Activated naive CD4-positive, alpha-beta T cell treated with anti-CD3 and anti-CD28 coated beads, Interleukin-2, amount 50 U/mL, for 16 hours (primary cell): ENCODE measurements around the gene CHRM4.

Experiments
- DNase-seq: peaks from one replicate; pipeline ENCODE4 v3.0.0-alpha.2; 2020

Gene CHRM4

GRCh38 chr11:46391578-46392420, at the start of gene CHRM4:
TSS of gene CHRM4 (minus strand) at chr11:46391776. CDS start at chr11:46386557, 5,219 bp downstream.
- no peak for DNase-seq

- DNase-seq, result no peak
Measured at GRCh38 chr11:46438211-46438610, 46.6 kb upstream of the CHRM4 start.

GRCh38 chr11:46437122-46437689, 45.6 kb upstream of the CHRM4 start:
- DNase-seq, result no peak

DNA sequence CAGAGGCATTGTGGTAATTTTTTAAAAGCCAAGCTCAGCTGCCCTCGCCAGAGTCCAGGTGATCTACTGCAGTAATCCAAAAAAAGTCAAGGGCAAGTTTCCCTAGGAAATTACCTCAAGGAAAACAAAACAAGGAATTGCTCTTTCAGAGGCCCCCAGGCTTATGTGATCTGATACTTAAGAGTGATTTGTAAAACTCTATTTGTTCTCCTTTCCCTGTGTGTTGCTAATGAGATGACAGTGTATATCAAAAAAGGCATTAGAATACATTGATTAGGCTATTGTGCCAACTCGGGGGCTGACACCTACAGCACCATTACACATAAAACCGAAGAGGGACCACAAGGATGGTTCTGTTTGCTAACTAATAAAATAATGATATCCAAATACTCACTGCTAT, 44.5 kb upstream of the CHRM4 start:
- DNase-seq, result no peak

DNA sequence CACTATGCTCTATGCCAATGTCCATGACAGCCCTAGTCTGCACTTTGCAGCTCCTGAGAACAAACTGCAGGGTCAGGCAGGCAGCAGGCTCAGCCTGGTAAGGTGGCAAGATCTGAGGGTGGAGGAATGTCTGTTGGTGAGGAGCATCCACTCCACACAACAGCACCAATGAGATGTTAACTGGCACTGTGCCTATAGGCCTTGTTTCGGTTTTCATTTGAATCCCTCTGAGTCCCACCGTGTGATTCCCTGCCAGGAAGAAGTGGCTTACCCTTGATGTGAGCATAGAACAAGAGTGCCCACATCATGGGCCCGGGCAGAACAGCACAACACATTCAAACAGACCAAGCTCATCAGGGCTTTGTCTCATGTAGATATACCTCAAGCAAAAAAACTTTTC, 44.1 kb upstream of the CHRM4 start:
- DNase-seq, result no peak

- DNase-seq, result no peak
Measured at GRCh38 chr11:46431211-46431610, 39.6 kb upstream of the CHRM4 start.

GRCh38 chr11:46429717-46430116, 38.1 kb upstream of the CHRM4 start:
- DNase-seq, result no peak

GRCh38 chr11:46427364-46427763, 35.8 kb upstream of the CHRM4 start:
- no peak for DNase-seq

DNA sequence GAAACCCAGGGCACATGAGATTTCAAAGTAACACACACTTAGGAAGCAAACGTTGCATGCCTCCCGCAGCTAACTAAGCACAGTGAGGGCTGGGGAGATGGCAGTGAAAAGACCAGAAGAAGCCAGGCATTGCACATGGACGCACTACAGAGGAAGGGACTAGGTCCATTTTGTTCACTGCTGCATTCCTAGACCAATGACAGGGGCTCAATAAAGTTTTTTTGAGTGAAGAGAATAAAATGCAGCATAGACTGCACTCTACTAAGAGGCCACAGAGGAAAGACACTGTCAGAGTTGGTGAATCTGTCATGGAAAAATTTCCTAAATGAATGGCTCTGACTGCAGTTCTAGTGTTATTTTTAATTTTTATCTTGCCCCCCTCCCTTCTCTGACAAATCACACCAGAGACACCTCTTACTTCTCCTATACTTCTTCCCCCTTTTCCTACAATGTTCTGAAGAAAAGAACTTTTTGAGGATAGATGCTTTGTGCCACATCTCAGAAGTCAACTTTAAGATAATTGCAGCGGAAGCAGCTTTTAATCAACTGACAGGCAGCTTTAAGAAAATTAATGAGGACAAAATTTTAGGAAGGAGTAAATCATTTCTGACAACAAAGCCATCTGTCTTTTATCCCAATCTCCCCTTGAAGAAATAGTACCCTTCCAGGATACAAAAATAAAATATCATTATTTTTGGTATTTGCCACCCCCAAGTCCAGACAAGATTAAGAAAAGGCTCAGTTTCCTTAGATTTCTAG, 34.8 kb upstream of the CHRM4 start:
- DNase-seq, result no peak

DNA sequence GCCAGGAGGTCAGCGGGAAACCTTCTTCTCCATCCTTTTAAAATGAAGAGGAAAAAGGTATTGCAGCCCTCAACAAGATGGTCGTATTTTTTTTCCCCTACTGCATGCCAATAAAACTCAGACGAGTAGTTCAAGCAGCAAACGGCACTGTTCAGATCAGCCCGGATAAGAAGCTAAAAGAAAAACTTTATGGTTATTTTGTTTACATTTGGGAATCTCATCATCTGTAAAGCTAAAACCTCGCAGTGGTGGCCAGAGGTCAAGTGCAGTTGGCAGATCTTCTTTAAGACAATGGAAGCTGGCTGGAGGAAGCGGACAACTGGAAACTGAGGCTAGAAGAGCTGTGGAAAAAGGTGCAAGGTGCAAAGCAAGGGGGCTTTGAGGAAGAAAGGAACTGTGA, 31.0 kb upstream of the CHRM4 start:
- no peak for DNase-seq

DNA sequence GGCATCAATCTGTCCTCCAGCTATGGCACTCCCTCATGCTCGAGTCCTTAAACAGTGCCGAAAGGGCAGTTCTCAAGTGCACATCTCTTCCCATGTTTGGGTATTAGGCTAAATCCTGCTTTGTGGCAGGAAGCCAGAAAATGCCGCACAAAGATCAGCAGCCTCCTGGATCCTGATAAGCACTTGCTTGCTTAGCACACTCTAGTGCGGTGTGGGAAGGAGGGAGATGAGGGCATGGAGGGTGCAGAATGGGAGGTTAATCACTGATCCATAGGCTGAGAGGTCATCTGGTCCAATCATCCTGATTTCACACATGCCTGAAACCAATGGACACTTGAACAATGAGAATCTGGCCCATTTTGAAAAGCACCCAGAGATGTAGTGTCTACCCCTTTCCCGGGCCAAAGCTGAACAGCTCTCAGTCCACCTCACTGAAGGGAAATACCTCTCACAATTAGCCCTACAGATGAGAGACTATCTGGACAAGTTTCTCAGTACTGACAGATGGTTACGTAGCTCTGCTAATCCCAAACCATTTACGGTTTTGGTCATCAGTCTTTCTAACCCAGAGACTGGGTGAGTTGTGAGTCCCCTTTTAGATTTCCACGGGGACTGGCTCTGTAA, 29.8 kb upstream of the CHRM4 start:
- DNase-seq, result no peak

DNA sequence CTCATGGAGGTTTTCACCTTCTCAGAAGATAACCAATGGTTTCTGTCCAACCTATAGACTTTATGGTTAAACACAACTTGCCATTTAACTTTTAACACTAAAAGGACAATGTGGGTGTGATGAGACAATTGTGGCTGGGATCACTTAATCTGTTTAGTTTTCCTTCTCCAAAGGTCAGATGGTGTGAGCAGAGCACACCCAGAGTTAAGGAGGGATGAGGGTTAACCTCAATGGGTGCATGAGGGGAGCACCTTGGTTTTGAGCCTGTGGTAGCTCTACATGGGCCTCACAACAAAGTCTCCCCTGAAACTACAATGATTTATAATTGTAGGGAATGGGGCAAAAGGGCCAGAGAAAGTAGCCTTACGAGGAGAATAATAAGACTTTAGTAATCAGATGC, 28.9 kb upstream of the CHRM4 start:
- DNase-seq, result no peak

GRCh38 chr11:46418751-46419150, 27.2 kb upstream of the CHRM4 start:
- no peak for DNase-seq

GRCh38 chr11:46417711-46418110, 26.1 kb upstream of the CHRM4 start:
- no peak for DNase-seq

DNA sequence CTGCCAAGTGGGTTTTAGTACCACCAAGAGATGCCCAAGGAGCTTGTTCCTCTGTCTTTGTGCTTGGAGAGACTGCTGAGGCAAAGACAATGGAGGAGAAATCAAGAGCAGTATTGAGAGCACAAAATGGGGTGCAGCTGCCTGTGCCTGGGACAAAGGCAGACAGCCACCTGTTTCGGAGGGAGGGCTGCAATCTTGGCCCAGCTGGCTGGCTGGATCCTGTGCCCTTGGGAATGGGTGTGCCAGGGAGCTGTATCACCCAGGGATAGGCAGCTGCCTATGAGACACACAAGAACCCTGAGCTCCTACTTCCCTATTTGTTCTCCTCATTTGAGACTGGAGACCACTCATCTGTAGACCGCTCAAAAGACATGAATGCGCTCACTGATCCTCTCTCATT, 23.3 kb upstream of the CHRM4 start:
- DNase-seq, result no peak

- no peak for DNase-seq
Measured at GRCh38 chr11:46414466-46414796, 22.9 kb upstream of the CHRM4 start.

GRCh38 chr11:46413760-46414465, 22.3 kb upstream of the CHRM4 start:
- DNase-seq, result no peak

GRCh38 chr11:46410021-46410420, 18.4 kb upstream of the CHRM4 start:
- DNase-seq, result no peak

- no peak for DNase-seq
Measured at GRCh38 chr11:46408407-46408986, 16.9 kb upstream of the CHRM4 start.

GRCh38 chr11:46407635-46408034, 16.1 kb upstream of the CHRM4 start:
- no peak for DNase-seq

DNA sequence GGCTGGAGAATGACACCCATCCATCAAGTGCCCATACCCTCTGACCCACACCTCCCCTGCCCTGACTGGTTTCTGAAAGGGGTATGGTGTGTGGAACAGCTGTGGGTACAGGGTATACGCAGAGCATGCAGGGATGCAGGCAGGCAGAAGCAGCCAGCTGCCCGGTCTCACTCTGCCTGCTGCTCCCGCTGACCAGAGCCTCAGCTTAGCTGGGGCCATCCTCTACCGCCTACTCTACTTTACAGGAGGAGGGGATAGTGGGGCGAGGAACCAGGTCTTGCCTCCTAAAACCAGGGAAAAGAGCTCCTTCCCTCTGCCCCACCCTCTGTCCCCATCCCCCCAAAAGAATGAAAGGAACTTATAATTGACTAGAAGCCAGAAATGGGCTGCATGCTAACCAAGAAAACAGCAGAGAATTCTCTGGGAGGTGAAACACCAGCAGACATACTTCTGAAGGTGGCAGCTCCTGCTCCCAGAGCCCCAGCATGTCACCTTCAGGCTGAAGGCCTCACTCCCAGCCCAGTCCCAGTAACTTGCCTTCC, 13.0 kb upstream of the CHRM4 start:
- no peak for DNase-seq
